Tibial artery (tissue), 4 donors: ENCODE results near the gene CSNK1G2.

Source experiments
- DNase-seq, 2 donors: peaks; one replicate each; pipeline ENCODE4 v3.0.0-alpha.2; 2019
- H3K27ac ChIP-seq, 2 donors: fragments of 200-600 bp; sonication (generic) in 1 of 2; 1 replicate in 1 of 2; 2 replicates in 1 of 2; pipeline ENCODE4 v1.5.1; 2018 to 2019; ENCODE audit warnings: mild to moderate bottlenecking in 1 of 2
- H3K27me3 ChIP-seq, 2 donors: fragments of 200-600 bp; sonication (generic) in 1 of 2; one replicate each; pipeline versions ENCODE4 v1.5.1 to v1.6.0; 2016 to 2019
- H3K36me3 ChIP-seq, 3 donors: fragments of 200-600 bp; sonication (generic) in 2 of 3; one replicate each; pipeline ENCODE4 v1.5.1; 2016 to 2019; ENCODE audit warnings: mild to moderate bottlenecking in 2 of 3
- H3K4me1 ChIP-seq, 4 donors: fragments of 200-600 bp; sonication (generic) in 2 of 4; 1 replicate in 3 of 4; 2 replicates in 1 of 4; pipeline ENCODE4 v1.5.1; 2016 to 2019
- H3K4me3 ChIP-seq, 2 donors: fragments of 200-600 bp; sonication (generic) in 1 of 2; 1 replicate in 1 of 2; 2 replicates in 1 of 2; pipeline ENCODE4 v1.5.1; 2018 to 2019; ENCODE audit warnings: mild to moderate bottlenecking in 2 of 2
- H3K9me3 ChIP-seq, 3 donors: fragments of 200-600 bp; sonication (generic) in 1 of 3; one replicate each; pipeline ENCODE4 v1.5.1; 2016 to 2019
- CTCF ChIP-seq, 2 experiments: fragments of 200-600 bp in 1 of 2; fragments of 450-650 bp in 1 of 2; IDR thresholded peaks; one replicate each; pipeline ENCODE4 v1.5.1; 2017 to 2019; ENCODE audit warnings: antibody characterized with exemption in 2 of 2, mild to moderate bottlenecking in 1 of 2, moderate library complexity in 1 of 2
- intact Hi-C: fragments of 100-400 bp; cut with DNase I; formaldehyde crosslinking; loops from one replicate; pipeline ENCODE4 v1.15.0; 2023; ENCODE audit warnings: low total_unique reads

The CSNK1G2 gene

GRCh38 chr19:1962674-1963073 is 21.7 kb downstream of the CSNK1G2 start:
- DNase-seq, result no peak
- TF ChIP-seq CTCF (IDR thresholded peaks at IDR 0.05), result no peak
- intact Hi-C loops, result no loop called here
- Histone ChIP-seq H3K36me3 (peaks cover 0 to 9% (median 5%) of the 10 kb centered on the region in 3 donors), H3K27me3 (no peaks in the 10 kb centered on the region), H3K4me1 (no peaks in the 10 kb centered on the region), H3K4me3 (no peak overlapping the region), H3K27ac (no peak overlapping the region), H3K9me3 (no peaks in the 10 kb centered on the region)

- H3K27me3 ChIP-seq, result no peaks in the 10 kb centered on the region
- peaks cover 0 to 33% (median 24%) of the 10 kb centered on the region in 3 donors for H3K36me3 ChIP-seq
- no peaks in the 10 kb centered on the region for H3K4me1 ChIP-seq
- H3K9me3 ChIP-seq, result no peaks in the 10 kb centered on the region
- H3K27ac ChIP-seq, result no peak overlapping the region
- TF ChIP-seq CTCF (IDR thresholded peaks at IDR 0.05), result no peak
- H3K4me3 ChIP-seq, result no peak overlapping the region
- intact Hi-C loops, result no loop called here
- no peak for DNase-seq
Measured at GRCh38 chr19:1967087-1967608, 26.2 kb downstream of the CSNK1G2 start.

GRCh38 chr19:1968279-1969175 is 27.6 kb downstream of the CSNK1G2 start:
- no peak for TF ChIP-seq CTCF (IDR thresholded peaks at IDR 0.05)
- H3K27me3 ChIP-seq, result no peaks in the 10 kb centered on the region
- no peak overlapping the region for H3K4me3 ChIP-seq
- intact Hi-C loops, result no loop called here
- H3K4me1 ChIP-seq, result no peaks in the 10 kb centered on the region
- no peak for DNase-seq
- H3K9me3 ChIP-seq, result no peaks in the 10 kb centered on the region
- H3K36me3 ChIP-seq, result peaks cover 0 to 37% (median 18%) of the 10 kb centered on the region in 3 donors
- H3K27ac ChIP-seq, result no peak overlapping the region

GRCh38 chr19:1969176-1970002 is 28.4 kb downstream of the CSNK1G2 start:
- H3K4me1 ChIP-seq, result no peaks in the 10 kb centered on the region
- H3K36me3 ChIP-seq, result peaks cover 0 to 39% (median 18%) of the 10 kb centered on the region in 3 donors
- intact Hi-C loops, result no loop called here
- TF ChIP-seq CTCF (IDR thresholded peaks at IDR 0.05), result no peak
- no peaks in the 10 kb centered on the region for H3K27me3 ChIP-seq
- no peaks in the 10 kb centered on the region for H3K9me3 ChIP-seq
- DNase-seq, result no peak
- H3K27ac ChIP-seq, result no peak overlapping the region
- H3K4me3 ChIP-seq, result no peak overlapping the region

GRCh38 chr19:1970003-1970805 is 29.2 kb downstream of the CSNK1G2 start:
- Histone ChIP-seq H3K27me3 (no peaks in the 10 kb centered on the region), H3K36me3 (peaks cover 0 to 47% (median 22%) of the 10 kb centered on the region in 3 donors), H3K4me1 (no peaks in the 10 kb centered on the region), H3K9me3 (no peaks in the 10 kb centered on the region), H3K27ac (no peak overlapping the region), H3K4me3 (no peak overlapping the region)
- DNase-seq, result no peak
- intact Hi-C loops, result no loop called here
- TF ChIP-seq CTCF (IDR thresholded peaks at IDR 0.05), result no peak
